Liver (tissue), 9 donors: ENCODE measurements around the gene CITED2. TPM values are rescaled to one million over a fixed set of nuclear protein-coding genes. Genes with fewer than 3 reads are reported as not detected.

ENCODE experiments used
- DNase-seq: peaks from one replicate; pipeline ENCODE4 v3.0.0-alpha.2; 2017; ENCODE audit warnings: low spot score
- H3K27ac ChIP-seq, 2 donors: one replicate each; pipeline ENCODE4 v1.7.0; 2013; ENCODE audit warnings: inconsistent platforms in 2 of 2, low read length in 2 of 2, control low read depth in 1 of 2, low read depth in 1 of 2, mild to moderate bottlenecking in 1 of 2
- H3K27me3 ChIP-seq, 4 donors: one replicate each; pipeline versions ENCODE4 v1.6.1 to v1.7.0; 2013; ENCODE audit warnings: low read length in 3 of 4, inconsistent platforms in 1 of 4, mild to moderate bottlenecking in 1 of 4, moderate library complexity in 1 of 4; ENCODE audit not compliant: control insufficient read depth in 4 of 4, insufficient read depth in 4 of 4
- H3K36me3 ChIP-seq, 4 donors: one replicate each; pipeline versions ENCODE4 v1.6.1 to v1.7.0; 2013; ENCODE audit warnings: low read length in 3 of 4, mild to moderate bottlenecking in 3 of 4, low read depth in 1 of 4, moderate library complexity in 1 of 4; ENCODE audit not compliant: control insufficient read depth in 4 of 4, insufficient read depth in 3 of 4
- H3K4me1 ChIP-seq, 4 donors: one replicate each; pipeline versions ENCODE4 v1.6.1 to v1.7.0; 2013; ENCODE audit warnings: low read length in 3 of 4, mild to moderate bottlenecking in 3 of 4, moderate library complexity in 1 of 4; ENCODE audit not compliant: control insufficient read depth in 4 of 4, insufficient read depth in 4 of 4
- H3K4me3 ChIP-seq, 3 donors: one replicate each; pipeline versions ENCODE4 v1.6.1 to v1.7.0; 2013; ENCODE audit warnings: low read length in 3 of 3, control low read depth in 1 of 3, low read depth in 1 of 3, mild to moderate bottlenecking in 1 of 3
- H3K9ac ChIP-seq, 2 donors: one replicate each; pipeline ENCODE4 v1.7.0; 2013; ENCODE audit warnings: low read length in 2 of 2, mild to moderate bottlenecking in 2 of 2, moderate library complexity in 2 of 2, control low read depth in 1 of 2, low read depth in 1 of 2
- H3K9me3 ChIP-seq, 4 donors: one replicate each; pipeline versions ENCODE4 v1.6.1 to v1.7.0; 2013; ENCODE audit warnings: low read length in 3 of 4; ENCODE audit not compliant: control insufficient read depth in 4 of 4
- ATF3 ChIP-seq: IDR thresholded peaks from 2 replicates; pipeline ENCODE4 v1.6.1; 2016; ENCODE audit warnings: antibody characterized with exemption
- CTCF ChIP-seq: fragments of 150-350 bp; IDR thresholded peaks from 2 replicates; pipeline ENCODE4 v1.5.1; 2017; ENCODE audit warnings: improper control_type of control experiment, low read depth, low read length; ENCODE audit not compliant: missing input control
- EGR1 ChIP-seq, 2 donors: IDR thresholded peaks; 2 replicates each; pipeline ENCODE4 v1.6.1; 2016 to 2018; ENCODE audit warnings: antibody characterized with exemption in 2 of 2, low read depth in 2 of 2
- FOXA1 ChIP-seq: IDR thresholded peaks from 2 replicates; pipeline ENCODE4 v1.6.1; 2016; ENCODE audit warnings: antibody characterized with exemption
- FOXA2 ChIP-seq: IDR thresholded peaks from 2 replicates; pipeline ENCODE4 v1.6.1; 2016; ENCODE audit warnings: antibody characterized with exemption
- GABPA ChIP-seq, 2 donors: IDR thresholded peaks in 1 of 2; conservative IDR thresholded peaks in 1 of 2; 2 replicates each; pipeline ENCODE4 v1.6.1; 2016; ENCODE audit warnings: antibody characterized with exemption in 2 of 2, mild to moderate bottlenecking in 1 of 2, moderate library complexity in 1 of 2
- HNF4A ChIP-seq, 2 donors: conservative IDR thresholded peaks; 2 replicates each; pipeline ENCODE4 v1.6.1; 2016; ENCODE audit warnings: antibody characterized with exemption in 2 of 2, mild to moderate bottlenecking in 2 of 2
- HNF4G ChIP-seq: IDR thresholded peaks from 2 replicates; pipeline ENCODE4 v1.6.1; 2016; ENCODE audit warnings: antibody characterized with exemption
- JUND ChIP-seq, 2 donors: IDR thresholded peaks; 2 replicates each; pipeline ENCODE4 v1.6.1; 2016; ENCODE audit warnings: antibody characterized with exemption in 2 of 2
- MAX ChIP-seq: IDR thresholded peaks from 2 replicates; pipeline ENCODE4 v1.6.1; 2016; ENCODE audit warnings: antibody characterized with exemption
- NR2F2 ChIP-seq: IDR thresholded peaks from 2 replicates; pipeline ENCODE4 v1.6.1; 2016; ENCODE audit warnings: antibody characterized with exemption
- RAD21 ChIP-seq, 2 donors: IDR thresholded peaks; 2 replicates each; pipeline ENCODE4 v1.6.1; 2016; ENCODE audit warnings: antibody characterized with exemption in 2 of 2, mild to moderate bottlenecking in 2 of 2
- REST ChIP-seq: IDR thresholded peaks from 2 replicates; pipeline ENCODE4 v1.6.1; 2016; ENCODE audit warnings: antibody characterized with exemption, mild to moderate bottlenecking
- RXRA ChIP-seq, 2 donors: IDR thresholded peaks; 2 replicates each; pipeline ENCODE4 v1.6.1; 2017 to 2018; ENCODE audit warnings: antibody characterized with exemption in 2 of 2, mild to moderate bottlenecking in 1 of 2
- SP1 ChIP-seq: IDR thresholded peaks from 2 replicates; pipeline ENCODE4 v1.6.1; 2018; ENCODE audit warnings: antibody characterized with exemption, mild to moderate bottlenecking
- TAF1 ChIP-seq: conservative IDR thresholded peaks from 2 replicates; pipeline ENCODE4 v1.6.1; 2016; ENCODE audit warnings: antibody characterized with exemption, mild to moderate bottlenecking
- YY1 ChIP-seq: IDR thresholded peaks from 2 replicates; pipeline ENCODE4 v1.6.1; 2016; ENCODE audit warnings: antibody characterized with exemption, mild to moderate bottlenecking
- ZBTB33 ChIP-seq: IDR thresholded peaks from 2 replicates; pipeline ENCODE4 v1.6.1; 2016; ENCODE audit warnings: antibody characterized with exemption
- WGBS: extraction: QIAGEN DNeasy Blood & Tissue Kit; methylation state at CpG from one replicate; pipeline ENCODE4 v1.1.7; 2013; 5-methylcytosine and 5-hydroxymethylcytosine counted together
- polyA plus RNA-seq, 2 donors: library from polyadenylated mRNA; stranded (reverse) in 1 of 2; unstranded in 1 of 2; fragments of 200-250 nt in 1 of 2; fragments of >200 nt in 1 of 2; fragmentation: Nextera tagmentation in 1 of 2; extraction: Ambion mirVana in 1 of 2; gene quantifications; one replicate each; pipeline versions ENCODE4 v1.2.1 to v1.2.3, GENCODE V29; 2013 to 2015
- total RNA-seq, 2 donors: library from RNA; depleted of rRNA; stranded (reverse); fragments of >200 nt; gene quantifications; one replicate each; pipeline ENCODE4 v1.2.3, GENCODE V29; 2014
- donor health status: healthy.
- donor health status: healthy.
- donor health status: healthy.
- donor health status: healthy.
- donor health status: healthy.

CITED2 gene
- total and polyA plus RNA-seq, 4 donors, result 9.9 to 57.1 (median 22.5) TPM

DNA sequence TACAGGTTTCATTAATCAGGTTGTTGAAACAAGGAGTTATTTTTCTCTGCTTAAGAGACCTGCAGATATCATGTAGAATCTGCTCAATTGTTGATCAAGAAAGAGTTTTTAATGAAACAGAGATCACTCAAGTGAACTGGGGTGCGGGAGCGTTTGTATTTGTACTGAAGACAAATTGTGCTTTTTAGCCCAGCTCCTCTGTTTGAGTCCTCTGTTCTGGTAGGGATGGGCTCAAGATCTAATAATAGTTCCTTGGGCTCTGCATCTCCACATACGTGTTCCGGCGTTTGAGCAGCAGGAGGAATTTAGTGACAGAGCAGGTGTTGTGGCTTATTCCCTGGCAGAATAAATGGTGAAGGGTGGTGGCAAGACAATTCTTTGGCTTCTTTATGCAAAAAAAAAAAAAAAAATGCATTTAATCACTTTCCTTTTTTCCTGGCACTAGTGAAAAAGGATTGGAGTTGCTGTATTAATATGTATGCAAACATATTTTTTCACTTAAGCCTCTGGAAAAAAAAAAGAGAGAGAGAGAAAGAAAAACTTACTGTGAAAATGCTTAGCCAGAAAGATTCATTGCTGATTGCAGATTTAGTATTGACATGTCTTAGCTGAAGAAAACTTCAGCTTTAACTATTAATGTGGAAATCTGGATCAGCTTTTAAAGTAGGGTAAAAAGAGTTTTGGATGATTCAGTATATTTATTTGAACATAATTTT is 4.0 kb downstream of the CITED2 start:
- Histone ChIP-seq H3K27me3 (no peaks in the 10 kb centered on the region), H3K9me3 (no peaks in the 10 kb centered on the region), H3K27ac (peak overlapping the region; percentile 69 to 100), H3K36me3 (peaks cover 0 to 6% (median 0%) of the 10 kb centered on the region in 4 donors), H3K9ac (peak overlapping the region; percentile 5 to 93), H3K4me3 (peak overlapping the region in 2 of 3 donors; percentile 3 to 12), H3K4me1 (peaks cover 3 to 24% (median 17%) of the 10 kb centered on the region in 4 donors)
- no peak for TF ChIP-seq SP1
- TF ChIP-seq EGR1 (IDR thresholded peaks at IDR 0.05; ENCODE audit: low read depth in 2 of 2), result no peak
- no peak for TF ChIP-seq GABPA (IDR thresholded peaks at IDR 0.05 in 1 of 2, conservative IDR thresholded peaks at IDR 0.05 in 1 of 2)
- TF ChIP-seq TAF1, result no peak
- TF ChIP-seq RXRA (IDR thresholded peaks at IDR 0.05), result no peak
- no peak for TF ChIP-seq RAD21 (IDR thresholded peaks at IDR 0.05)
- no peak for TF ChIP-seq HNF4G
- no peak for TF ChIP-seq MAX
- no peak for TF ChIP-seq CTCF
- TF ChIP-seq NR2F2, result no peak
- no peak for TF ChIP-seq FOXA2
- TF ChIP-seq HNF4A (conservative IDR thresholded peaks at IDR 0.05), result no peak
- no peak for TF ChIP-seq JUND (IDR thresholded peaks at IDR 0.05)
- no peak for TF ChIP-seq ZBTB33
- TF ChIP-seq YY1, result no peak
- TF ChIP-seq ATF3, result no peak
- no peak for TF ChIP-seq REST
- TF ChIP-seq FOXA1, result no peak
- no peak for DNase-seq
- 8% methylated on average over 5 of the region's 5 CpGs for WGBS
